ENCODE data around the gene AGFG1. TPM values are rescaled to one million over a fixed set of nuclear protein-coding genes. Genes with fewer than 3 reads are reported as not detected.

AGFG1 gene
- total RNA-seq, 1 experiment from 2014 or later, result 122 TPM

DNA sequence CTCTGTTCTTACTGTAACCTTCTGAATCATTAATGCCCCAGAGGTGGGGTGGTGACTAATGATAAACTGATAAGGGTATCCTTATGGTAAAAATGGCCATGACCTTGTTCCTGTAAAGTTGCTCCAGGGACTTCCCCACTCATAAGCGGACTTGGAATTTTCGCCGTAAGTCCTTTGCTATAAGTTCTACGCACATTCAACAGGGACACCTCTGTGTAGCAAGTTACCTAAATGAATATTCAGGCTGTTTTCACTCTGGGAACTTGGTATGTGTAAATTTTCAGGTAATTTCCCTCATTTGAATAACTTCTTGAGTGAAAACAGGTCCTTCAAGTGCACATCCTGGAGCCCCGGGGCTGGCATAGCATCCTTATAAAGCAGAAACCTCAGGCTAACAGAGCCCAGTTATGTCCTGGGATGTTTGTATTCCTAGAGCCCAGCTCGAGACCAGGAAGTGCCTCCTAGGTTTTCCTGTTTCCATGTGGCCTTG lies 9.4 kb upstream of the AGFG1 start:
- Histone ChIP-seq H3K27me3 (replicated peaks; ENCODE audit: insufficient read depth, low read depth, low read length, poor library complexity) (no peaks in the 10 kb centered on the region), H3K9me3 (ENCODE audit: low read depth, low read length, poor library complexity, severe bottlenecking) (no peaks in the 10 kb centered on the region), H3K27ac (ENCODE audit: low read depth, low read length, poor library complexity, severe bottlenecking) (no peak overlapping the region), H3K36me3 (ENCODE audit: insufficient read depth, low read length, poor library complexity, severe bottlenecking) (no peaks in the 10 kb centered on the region), H3K4me1 (ENCODE audit: insufficient read depth, low read length, poor library complexity, severe bottlenecking) (peaks cover 11% of the 10 kb centered on the region), H3K4me3 (ENCODE audit: low read depth, low read length, poor library complexity, severe bottlenecking) (no peak overlapping the region)
- TF ChIP-seq EZH2 (IDR thresholded peaks at IDR 0.05; ENCODE audit: borderline replicate concordance, low read depth, low read length, poor library complexity, severe bottlenecking), result no peak
- TF ChIP-seq, protein P1, sequence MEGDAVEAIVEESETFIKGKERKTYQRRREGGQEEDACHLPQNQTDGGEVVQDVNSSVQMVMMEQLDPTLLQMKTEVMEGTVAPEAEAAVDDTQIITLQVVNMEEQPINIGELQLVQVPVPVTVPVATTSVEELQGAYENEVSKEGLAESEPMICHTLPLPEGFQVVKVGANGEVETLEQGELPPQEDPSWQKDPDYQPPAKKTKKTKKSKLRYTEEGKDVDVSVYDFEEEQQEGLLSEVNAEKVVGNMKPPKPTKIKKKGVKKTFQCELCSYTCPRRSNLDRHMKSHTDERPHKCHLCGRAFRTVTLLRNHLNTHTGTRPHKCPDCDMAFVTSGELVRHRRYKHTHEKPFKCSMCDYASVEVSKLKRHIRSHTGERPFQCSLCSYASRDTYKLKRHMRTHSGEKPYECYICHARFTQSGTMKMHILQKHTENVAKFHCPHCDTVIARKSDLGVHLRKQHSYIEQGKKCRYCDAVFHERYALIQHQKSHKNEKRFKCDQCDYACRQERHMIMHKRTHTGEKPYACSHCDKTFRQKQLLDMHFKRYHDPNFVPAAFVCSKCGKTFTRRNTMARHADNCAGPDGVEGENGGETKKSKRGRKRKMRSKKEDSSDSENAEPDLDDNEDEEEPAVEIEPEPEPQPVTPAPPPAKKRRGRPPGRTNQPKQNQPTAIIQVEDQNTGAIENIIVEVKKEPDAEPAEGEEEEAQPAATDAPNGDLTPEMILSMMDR (conservative IDR thresholded peaks at IDR 0.05; ENCODE audit: low read depth, low read length), result no peak
- DNase-seq (ENCODE audit: low spot score), result no peak
- ChIA-PET POLR2A (ENCODE audit: low non-redundant PET) (no interaction called here), CTCF (no interaction called here)
- no TSS peak for BruUV-seq (replicated peaks)
- intact Hi-C loops (cut with micrococcal nuclease; ENCODE audit: unreplicated experiment), result no loop called here

DNA sequence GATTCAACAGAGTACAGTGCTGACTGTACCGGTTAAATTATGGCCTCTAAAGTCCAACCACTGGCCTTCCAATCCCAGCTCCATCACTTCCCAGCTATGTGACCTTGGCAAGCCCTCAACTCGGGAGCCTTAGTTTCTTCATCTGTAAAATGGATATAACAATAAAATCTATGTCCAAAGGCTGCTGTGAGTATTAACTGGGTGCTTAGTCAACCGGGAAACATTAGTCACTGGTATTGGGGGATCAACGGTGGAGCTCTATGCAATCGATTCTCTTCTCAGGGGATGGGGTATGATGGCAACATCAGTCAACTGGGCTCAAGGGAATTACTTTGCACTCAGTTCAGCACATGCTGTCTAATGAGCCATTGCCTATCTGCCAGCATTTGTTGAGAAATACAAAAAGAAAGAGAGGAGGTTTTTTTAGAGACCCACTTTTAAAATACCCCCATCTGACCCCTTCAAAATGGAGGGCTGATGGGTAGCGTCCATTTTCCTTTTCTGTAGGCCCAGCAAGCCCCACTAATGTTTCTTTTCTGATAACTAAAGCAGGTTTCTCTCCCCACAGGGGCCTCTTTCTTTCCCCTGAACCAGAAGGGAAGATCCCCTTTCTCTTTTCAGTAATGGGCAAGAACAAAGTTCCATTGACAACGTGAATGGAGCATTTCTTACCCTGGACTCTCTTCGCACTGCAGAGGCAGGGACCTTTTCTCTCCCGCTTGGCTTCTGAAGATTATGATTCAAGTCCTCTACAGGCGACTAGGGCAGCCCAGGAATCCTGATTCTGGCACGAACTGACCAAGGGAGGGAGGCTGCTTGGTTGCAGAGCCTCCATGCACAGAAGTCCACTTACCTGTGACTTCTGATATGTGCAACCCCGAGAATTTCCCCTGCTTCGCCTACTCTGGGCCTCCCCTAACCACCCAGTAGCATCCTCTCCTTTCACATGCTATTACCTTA lies 8.7 kb upstream of the AGFG1 start:
- Histone ChIP-seq H3K27ac (ENCODE audit: low read depth, low read length, poor library complexity, severe bottlenecking) (no peak overlapping the region), H3K9me3 (ENCODE audit: low read depth, low read length, poor library complexity, severe bottlenecking) (no peaks in the 10 kb centered on the region), H3K27me3 (replicated peaks; ENCODE audit: insufficient read depth, low read depth, low read length, poor library complexity) (no peaks in the 10 kb centered on the region), H3K4me3 (ENCODE audit: low read depth, low read length, poor library complexity, severe bottlenecking) (no peak overlapping the region), H3K36me3 (ENCODE audit: insufficient read depth, low read length, poor library complexity, severe bottlenecking) (no peaks in the 10 kb centered on the region), H3K4me1 (ENCODE audit: insufficient read depth, low read length, poor library complexity, severe bottlenecking) (peaks cover 11% of the 10 kb centered on the region)
- CTCF ChIA-PET, result no interaction called here
- no TSS peak for BruUV-seq (replicated peaks)
- DNase-seq (ENCODE audit: low spot score), result no peak
- POLR2A ChIA-PET (ENCODE audit: low non-redundant PET), result no interaction called here
- TF ChIP-seq EZH2 (IDR thresholded peaks at IDR 0.05; ENCODE audit: borderline replicate concordance, low read depth, low read length, poor library complexity, severe bottlenecking), result no peak
- TF ChIP-seq, protein P1 (conservative IDR thresholded peaks at IDR 0.05; ENCODE audit: low read depth, low read length), result no peak
- intact Hi-C loops (cut with micrococcal nuclease; ENCODE audit: unreplicated experiment), result no loop called here

DNA sequence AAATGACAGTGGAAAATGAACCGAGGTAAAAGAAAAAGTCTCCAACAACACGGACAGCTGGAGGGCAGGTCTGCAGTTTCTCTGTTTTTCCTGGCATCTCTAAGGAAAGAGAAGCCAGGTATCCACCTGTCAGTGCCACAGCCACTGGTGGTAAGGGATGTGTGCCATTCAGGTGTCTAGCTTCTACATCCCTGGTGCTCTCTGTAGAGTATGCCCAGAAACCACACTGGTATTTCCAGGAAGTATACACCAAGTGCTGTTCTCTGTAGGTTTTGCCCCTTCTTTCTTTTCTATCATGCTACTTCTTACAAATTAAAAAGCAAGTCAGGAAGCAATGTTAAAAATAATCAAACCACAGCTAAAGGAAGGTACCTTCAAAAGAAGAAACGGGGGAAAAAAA lies 7.6 kb upstream of the AGFG1 start:
- Histone ChIP-seq H3K4me1 (ENCODE audit: insufficient read depth, low read length, poor library complexity, severe bottlenecking) (peaks cover 11% of the 10 kb centered on the region), H3K27ac (ENCODE audit: low read depth, low read length, poor library complexity, severe bottlenecking) (no peak overlapping the region), H3K27me3 (replicated peaks; ENCODE audit: insufficient read depth, low read depth, low read length, poor library complexity) (no peaks in the 10 kb centered on the region), H3K9me3 (ENCODE audit: low read depth, low read length, poor library complexity, severe bottlenecking) (no peaks in the 10 kb centered on the region), H3K36me3 (ENCODE audit: insufficient read depth, low read length, poor library complexity, severe bottlenecking) (no peaks in the 10 kb centered on the region), H3K4me3 (ENCODE audit: low read depth, low read length, poor library complexity, severe bottlenecking) (no peak overlapping the region)
- no TSS peak for BruUV-seq (replicated peaks)
- no peak for DNase-seq (ENCODE audit: low spot score)
- intact Hi-C loops (cut with micrococcal nuclease; ENCODE audit: unreplicated experiment), result no loop called here
- ChIA-PET CTCF (no interaction called here), POLR2A (ENCODE audit: low non-redundant PET) (interaction anchor here (0.6 kb wide), 1 partner anchor 20 kb away, joined by 7 read pairs; no protein-coding TSS in a partner anchor)
- TF ChIP-seq, protein P1 (conservative IDR thresholded peaks at IDR 0.05; ENCODE audit: low read depth, low read length), result no peak
- TF ChIP-seq EZH2 (IDR thresholded peaks at IDR 0.05; ENCODE audit: borderline replicate concordance, low read depth, low read length, poor library complexity, severe bottlenecking), result no peak

All from A673 (cell line).